ENCODE data around the gene DAND5.

DNA sequence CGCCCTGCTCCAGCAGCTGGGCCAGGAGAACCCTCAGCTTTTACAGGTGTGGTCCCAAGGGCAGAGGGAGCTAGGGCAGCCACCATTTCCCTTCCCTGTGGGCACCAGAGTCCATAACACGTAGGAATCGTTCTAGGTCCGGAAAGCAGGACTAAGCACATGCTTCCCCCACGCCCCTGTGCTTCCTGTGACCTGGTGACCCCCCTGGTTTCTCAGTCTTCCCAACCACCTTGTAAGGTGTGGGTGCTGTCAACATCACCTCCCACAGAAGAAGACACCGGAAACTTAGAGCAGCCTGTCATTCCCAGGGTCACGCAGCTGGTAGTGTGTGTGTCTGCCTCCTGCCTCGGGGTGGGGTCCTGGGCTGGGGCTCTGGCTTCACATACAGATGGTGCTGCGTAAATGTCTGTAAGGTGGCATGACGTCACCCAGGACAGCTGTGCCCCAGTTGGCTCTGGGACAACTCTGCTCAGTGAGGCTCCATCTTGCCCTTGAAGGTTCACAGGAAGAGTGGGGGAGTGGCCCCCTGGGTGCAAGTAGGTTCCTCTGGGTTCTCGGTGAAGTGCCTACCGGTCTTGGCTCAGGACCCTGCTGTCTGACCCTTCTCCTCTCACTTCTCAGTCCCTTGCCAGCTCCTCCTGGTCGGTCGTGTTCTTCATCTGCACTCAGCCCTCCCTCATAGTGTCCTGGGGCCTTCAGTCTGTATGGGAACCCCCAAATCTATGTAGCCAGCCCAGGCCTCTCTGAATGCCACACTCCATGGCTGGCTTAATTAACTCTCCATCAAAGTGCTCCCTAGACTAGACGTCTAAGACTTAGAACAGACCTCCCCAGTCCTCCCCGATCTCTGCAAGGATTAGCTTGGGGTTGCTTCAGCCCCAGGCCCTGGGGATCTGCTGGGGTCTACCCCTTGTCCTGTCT, 19.8 kb upstream of the DAND5 start:
- TF ChIP-seq TAF1 (IDR thresholded peaks at IDR 0.05; ENCODE audit: borderline replicate concordance, low read depth, low read length) (no peak), POLR2A (IDR thresholded peaks at IDR 0.05; ENCODE audit: low read depth, low read length) (no peak), POLR2AphosphoS5 (IDR thresholded peaks at IDR 0.05; ENCODE audit: low read depth, low read length) (0 out of 2 replicates have a peak, but pooled peaks have one; percentile 12)

Measured in GM12892 (cell line).